ENCODE measurements around the gene TMEM82. TPM values are rescaled to one million over a fixed set of nuclear protein-coding genes. Genes with fewer than 3 reads are reported as not detected.
A peak's percentile ranks its signal among the peaks of the same experiment; 100 is the strongest.

The TMEM82 gene
- total and polyA plus RNA-seq, 9 of the 15 experiments (the other 6 are each of a cell fraction or from before 2014, with no cell fraction given) = not detected

GRCh38 chr1:15714406-15715136, 27.7 kb upstream of the TMEM82 start:
- Histone ChIP-seq H3K36me3 (ENCODE audit: control insufficient read depth, insufficient read depth, low read length) (peaks cover 38% of the 10 kb centered on the region), H3K9me1 (ENCODE audit: control insufficient read depth, insufficient read depth, low read length) (no peaks in the 10 kb centered on the region), H4K20me1 (replicated peaks; ENCODE audit: control insufficient read depth, insufficient read depth, low read length) (peaks cover 7% of the 10 kb centered on the region), H3K9ac (ENCODE audit: insufficient read depth in 1 of 2, low read depth in 2 of 2, low read length in 2 of 2) (no peak overlapping the region), H3K79me2 (ENCODE audit: control insufficient read depth, insufficient read depth, low read length) (peaks cover 12% of the 10 kb centered on the region; the same call in 2 of the 3 replicates), H3K4me1 (replicated peaks in 1 of 2; ENCODE audit: control insufficient read depth in 2 of 2, insufficient read depth in 2 of 2, low read length in 2 of 2) (no peaks in the 10 kb centered on the region), H3K4me3 (no peak overlapping the region), H3K9me3 (replicated peaks; ENCODE audit: control insufficient read depth, insufficient read depth, low read depth, low read length) (no peaks in the 10 kb centered on the region), H3K27me3 (ENCODE audit: control insufficient read depth in 2 of 2, insufficient read depth in 2 of 2, low read length in 2 of 2) (no peaks in the 10 kb centered on the region), H3K27ac (ENCODE audit: extremely low read depth, low read depth, low read length) (no peak overlapping the region), H3K4me2 (ENCODE audit: insufficient read depth, low read length) (no peak overlapping the region), H2AFZ (ENCODE audit: low read depth, low read length) (no peak overlapping the region)
- DNase-seq (ENCODE audit: extremely low read depth in 1 of 4, low spot score in 3 of 4) = no peak
- no peak for TF ChIP-seq ZBTB1 (CRISPR knock-in tag; IDR thresholded peaks at IDR 0.05; ENCODE audit: borderline replicate concordance, low read depth)
- TF ChIP-seq TGIF2 (CRISPR knock-in tag; IDR thresholded peaks at IDR 0.05) = no peak
- TF ChIP-seq ZNF212 (CRISPR knock-in tag; IDR thresholded peaks at IDR 0.05) = no peak
- TF ChIP-seq ELK3 (CRISPR knock-in tag; IDR thresholded peaks at IDR 0.05) = no peak
- no peak for TF ChIP-seq SMARCB1 (IDR thresholded peaks at IDR 0.05; ENCODE audit: insufficient read length, low read depth)
- TF ChIP-seq ZBTB11 (CRISPR knock-in tag; IDR thresholded peaks at IDR 0.05) = no peak
- no peak for TF ChIP-seq HLTF (IDR thresholded peaks at IDR 0.05)
- TF ChIP-seq, protein P1, sequence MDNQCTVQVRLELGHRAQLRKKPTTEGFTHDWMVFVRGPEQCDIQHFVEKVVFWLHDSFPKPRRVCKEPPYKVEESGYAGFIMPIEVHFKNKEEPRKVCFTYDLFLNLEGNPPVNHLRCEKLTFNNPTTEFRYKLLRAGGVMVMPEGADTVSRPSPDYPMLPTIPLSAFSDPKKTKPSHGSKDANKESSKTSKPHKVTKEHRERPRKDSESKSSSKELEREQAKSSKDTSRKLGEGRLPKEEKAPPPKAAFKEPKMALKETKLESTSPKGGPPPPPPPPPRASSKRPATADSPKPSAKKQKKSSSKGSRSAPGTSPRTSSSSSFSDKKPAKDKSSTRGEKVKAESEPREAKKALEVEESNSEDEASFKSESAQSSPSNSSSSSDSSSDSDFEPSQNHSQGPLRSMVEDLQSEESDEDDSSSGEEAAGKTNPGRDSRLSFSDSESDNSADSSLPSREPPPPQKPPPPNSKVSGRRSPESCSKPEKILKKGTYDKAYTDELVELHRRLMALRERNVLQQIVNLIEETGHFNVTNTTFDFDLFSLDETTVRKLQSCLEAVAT (IDR thresholded peaks at IDR 0.05) = no peak
- no peak for TF ChIP-seq POLR3G (IDR thresholded peaks at IDR 0.05; ENCODE audit: extremely low read depth, insufficient read length, insufficient replicate concordance)
- TF ChIP-seq, protein P2, sequence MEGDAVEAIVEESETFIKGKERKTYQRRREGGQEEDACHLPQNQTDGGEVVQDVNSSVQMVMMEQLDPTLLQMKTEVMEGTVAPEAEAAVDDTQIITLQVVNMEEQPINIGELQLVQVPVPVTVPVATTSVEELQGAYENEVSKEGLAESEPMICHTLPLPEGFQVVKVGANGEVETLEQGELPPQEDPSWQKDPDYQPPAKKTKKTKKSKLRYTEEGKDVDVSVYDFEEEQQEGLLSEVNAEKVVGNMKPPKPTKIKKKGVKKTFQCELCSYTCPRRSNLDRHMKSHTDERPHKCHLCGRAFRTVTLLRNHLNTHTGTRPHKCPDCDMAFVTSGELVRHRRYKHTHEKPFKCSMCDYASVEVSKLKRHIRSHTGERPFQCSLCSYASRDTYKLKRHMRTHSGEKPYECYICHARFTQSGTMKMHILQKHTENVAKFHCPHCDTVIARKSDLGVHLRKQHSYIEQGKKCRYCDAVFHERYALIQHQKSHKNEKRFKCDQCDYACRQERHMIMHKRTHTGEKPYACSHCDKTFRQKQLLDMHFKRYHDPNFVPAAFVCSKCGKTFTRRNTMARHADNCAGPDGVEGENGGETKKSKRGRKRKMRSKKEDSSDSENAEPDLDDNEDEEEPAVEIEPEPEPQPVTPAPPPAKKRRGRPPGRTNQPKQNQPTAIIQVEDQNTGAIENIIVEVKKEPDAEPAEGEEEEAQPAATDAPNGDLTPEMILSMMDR (IDR thresholded peaks at IDR 0.05 in 2 of 3, conservative IDR thresholded peaks at IDR 0.05 in 1 of 3; ENCODE audit: insufficient read depth in 2 of 3, low read depth in 1 of 3, low read length in 3 of 3) = no peak
- no peak for TF ChIP-seq GATA2 (CRISPR knock-in tag; IDR thresholded peaks at IDR 0.05)
- WGBS (ENCODE audit: insufficient coverage, low coverage, missing lambda C conversion rate) = 57% methylated on average over 4 of the region's 4 CpGs
- intact Hi-C loops (cut with micrococcal nuclease) = no loop called here
- FAIRE-seq = peak; percentile 64
- no TSS peak for BruUV-seq (replicated peaks)
- no peak for ATAC-seq
- ChIA-PET POLR2A (interaction anchor here (0.6 to 1.1 kb wide), 4 partner anchors 9 to 17 kb away, joined by 3 read pairs; no protein-coding TSS in a partner anchor), CTCF (ENCODE audit: low intra/inter-chr PET ratio) (no interaction called here)
- in situ Hi-C loops (cut with MboI) = no loop called here
